ENCODE results near the gene SLK. TPM values are rescaled to one million over a fixed set of nuclear protein-coding genes. Genes with fewer than 3 reads are reported as not detected.

Gene SLK
- total RNA-seq, 1 experiment from 2014 or later, result 15.5 TPM

DNA sequence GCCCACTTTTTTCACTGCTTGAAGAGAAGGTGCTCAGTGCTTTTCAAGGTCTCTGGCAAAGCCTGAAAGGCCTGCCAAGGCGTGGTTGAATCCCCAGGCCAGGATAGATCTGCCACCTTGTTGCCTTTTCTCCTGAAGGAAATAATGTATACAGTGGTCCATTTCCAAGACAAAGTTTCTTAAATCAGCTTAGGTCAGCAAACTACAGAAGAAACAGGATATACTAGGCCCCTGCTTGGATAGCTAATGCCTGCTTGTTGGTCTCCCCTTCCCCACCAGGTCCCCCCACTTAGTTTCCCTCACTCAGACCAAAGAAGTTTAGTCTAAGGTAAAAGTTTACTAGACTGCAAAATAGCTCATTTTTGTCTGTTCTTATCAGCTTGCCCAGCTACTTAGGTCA is 98.8 kb downstream of the SLK start:
- in situ Hi-C loops (cut with HindIII; ENCODE audit: low pct_unique_long_range_greater_than_20kb, low sequenced_read_pairs), result no loop called here
- no peak for DNase-seq (ENCODE audit: low read depth)

DNA sequence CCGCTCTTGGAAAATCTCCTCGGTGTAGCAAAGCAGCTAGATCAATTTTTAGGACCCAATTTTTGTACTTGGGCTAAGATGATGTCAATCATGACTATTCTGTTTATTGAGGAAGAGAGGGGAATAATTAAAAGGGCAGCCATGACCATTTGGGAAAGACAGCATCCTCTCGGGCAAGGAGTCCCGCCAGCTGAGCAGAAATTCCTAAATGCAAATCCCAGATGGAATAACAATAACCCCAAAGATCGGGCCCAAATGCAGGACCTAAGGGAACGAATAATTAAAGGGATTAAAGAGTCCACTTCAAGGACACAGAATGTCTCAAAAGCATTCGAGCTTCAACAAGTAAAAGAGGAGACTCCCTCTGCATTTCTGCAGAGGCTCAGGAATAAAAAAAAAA is 100.0 kb downstream of the SLK start:
- DNase-seq (ENCODE audit: low read depth), result no peak
- in situ Hi-C loops (cut with HindIII; ENCODE audit: low pct_unique_long_range_greater_than_20kb, low sequenced_read_pairs), result no loop called here

DNA sequence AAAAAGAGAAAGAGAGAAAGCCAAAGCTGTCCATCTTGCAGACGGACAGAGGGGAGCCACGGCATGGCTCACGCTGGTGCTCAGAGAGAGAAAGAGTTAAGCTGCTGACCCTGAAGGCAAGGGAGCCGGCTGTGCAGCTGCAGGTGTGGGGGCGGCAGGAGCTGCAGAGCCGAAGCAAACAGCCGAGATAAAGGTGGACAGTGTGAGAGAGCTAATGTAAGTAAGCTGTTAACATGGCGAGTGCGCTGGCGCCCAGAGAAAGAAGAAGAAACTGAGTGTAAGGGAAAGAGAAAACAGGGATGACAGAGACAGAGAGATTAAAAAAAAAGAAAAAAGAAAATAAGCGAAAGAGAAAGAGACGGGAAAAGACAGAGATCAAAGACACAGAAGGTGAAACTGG is 100.6 kb downstream of the SLK start:
- in situ Hi-C loops (cut with HindIII; ENCODE audit: low pct_unique_long_range_greater_than_20kb, low sequenced_read_pairs), result no loop called here
- DNase-seq (ENCODE audit: low read depth), result no peak

- DNase-seq (ENCODE audit: low read depth), result no peak
- in situ Hi-C loops (cut with HindIII; ENCODE audit: low pct_unique_long_range_greater_than_20kb, low sequenced_read_pairs), result no loop called here
Observed at GRCh38 chr10:104069613-104070012, 102.7 kb downstream of the SLK start.

GRCh38 chr10:104072786-104073185 is 105.8 kb downstream of the SLK start:
- in situ Hi-C loops (cut with HindIII; ENCODE audit: low pct_unique_long_range_greater_than_20kb, low sequenced_read_pairs), result no loop called here
- no peak for DNase-seq (ENCODE audit: low read depth)

DNA sequence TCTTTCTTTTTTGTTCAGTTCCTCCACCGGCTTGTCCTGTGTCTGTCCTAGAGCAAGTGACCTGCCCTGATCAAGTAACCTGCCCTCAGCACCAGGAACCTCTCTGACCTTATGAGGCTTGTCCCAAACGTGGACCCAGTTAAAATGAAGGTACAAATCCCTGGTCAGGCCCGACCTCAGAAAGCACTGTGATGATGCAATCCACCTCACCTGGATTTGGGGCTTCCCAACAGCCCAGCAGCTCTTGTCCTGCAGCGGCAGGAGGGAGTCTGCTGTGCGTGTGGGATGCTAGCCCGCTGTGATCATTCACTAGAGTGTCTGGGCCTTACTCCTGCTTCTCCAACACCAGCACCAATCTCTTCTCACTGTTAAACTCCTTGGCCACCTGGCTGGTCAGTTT is 107.6 kb downstream of the SLK start:
- no peak for DNase-seq (ENCODE audit: low read depth)
- in situ Hi-C loops (cut with HindIII; ENCODE audit: low pct_unique_long_range_greater_than_20kb, low sequenced_read_pairs), result no loop called here

GRCh38 chr10:104076743-104077160 is 109.8 kb downstream of the SLK start:
- in situ Hi-C loops (cut with HindIII; ENCODE audit: low pct_unique_long_range_greater_than_20kb, low sequenced_read_pairs), result no loop called here

GRCh38 chr10:104077247-104077646 is 110.3 kb downstream of the SLK start:
- no peak for DNase-seq (ENCODE audit: low read depth)
- in situ Hi-C loops (cut with HindIII; ENCODE audit: low pct_unique_long_range_greater_than_20kb, low sequenced_read_pairs), result no loop called here

More at GRCh38 chr10:104076743-104077160, 109.8 kb downstream of the SLK start:
- DNase-seq (ENCODE audit: low read depth), result no peak

- no peak for DNase-seq (ENCODE audit: low read depth)
- in situ Hi-C loops (cut with HindIII; ENCODE audit: low pct_unique_long_range_greater_than_20kb, low sequenced_read_pairs), result no loop called here
Observed at GRCh38 chr10:104077663-104078151, 110.8 kb downstream of the SLK start.

Other genes starting within 250 kb of the SLK start
- 2.8 and 3.1 TPM in 2 replicates for gene SH3PXD2A, start 111.6 kb upstream of the SLK start, total RNA-seq (2014; rRNA removed; shearing (Covaris generic); ENCODE audit: low replicate concordance)
- 34.5 and 46.1 TPM in 2 replicates for gene STN1, start 49.0 kb upstream of the SLK start, total RNA-seq (2014; rRNA removed; shearing (Covaris generic); ENCODE audit: low replicate concordance)
- 0.03 TPM in 1 of 2 replicates, not detected in the other for gene COL17A1, start 118.7 kb downstream of the SLK start, total RNA-seq (2014; rRNA removed; shearing (Covaris generic); ENCODE audit: low replicate concordance)
- gene SFR1, start 155.0 kb downstream of the SLK start, total RNA-seq (2014; rRNA removed; shearing (Covaris generic); ENCODE audit: low replicate concordance), result 15.6 and 20.8 TPM in 2 replicates

Measured in Caki2 (cell line).